Ishikawa (cell line): ENCODE measurements around the gene NCK1.

ENCODE experiments used
- CEBPB ChIP-seq: IDR thresholded peaks from 2 replicates; pipeline ENCODE4 v1.6.1; 2012
- CREB1 ChIP-seq: IDR thresholded peaks from 2 replicates; pipeline ENCODE4 v1.6.1; 2012; ENCODE audit warnings: low read depth
- EGR1 ChIP-seq: IDR thresholded peaks from 2 replicates; pipeline ENCODE4 v1.6.1; 2012
- EP300 ChIP-seq: IDR thresholded peaks from 2 replicates; pipeline ENCODE4 v1.6.1; 2012; ENCODE audit warnings: borderline replicate concordance
- FOXM1 ChIP-seq: IDR thresholded peaks from 2 replicates; pipeline ENCODE4 v1.6.1; 2012; ENCODE audit warnings: low read depth, borderline replicate concordance
- MAX ChIP-seq: IDR thresholded peaks from 2 replicates; pipeline ENCODE4 v1.6.1; 2012
- NFIC ChIP-seq: IDR thresholded peaks from 2 replicates; pipeline ENCODE4 v1.6.1; 2012
- RAD21 ChIP-seq: IDR thresholded peaks from 2 replicates; pipeline ENCODE4 v1.6.1; 2012; ENCODE audit warnings: low read depth
- REST ChIP-seq: IDR thresholded peaks from 2 replicates; pipeline ENCODE4 v1.6.1; 2012; ENCODE audit warnings: low read depth, mild to moderate bottlenecking
- TAF1 ChIP-seq: IDR thresholded peaks from 2 replicates; pipeline ENCODE4 v1.6.1; 2012; ENCODE audit warnings: low read depth, mild to moderate bottlenecking
- TCF12 ChIP-seq: IDR thresholded peaks from 2 replicates; pipeline ENCODE4 v1.6.1; 2012; ENCODE audit warnings: low read depth
- TEAD4 ChIP-seq: IDR thresholded peaks from 2 replicates; pipeline ENCODE4 v1.6.1; 2012
- USF1 ChIP-seq: IDR thresholded peaks from 2 replicates; pipeline ENCODE4 v1.6.1; 2012
- YY1 ChIP-seq: IDR thresholded peaks from 2 replicates; pipeline ENCODE4 v1.6.1; 2012; ENCODE audit warnings: low read depth
- ZBTB7A ChIP-seq: IDR thresholded peaks from 2 replicates; pipeline ENCODE4 v1.6.1; 2012; ENCODE audit warnings: low read depth

NCK1 gene

GRCh38 chr3:136919799-136920580 is 58.0 kb downstream of the NCK1 start:
- TF ChIP-seq FOXM1 (no peak), TCF12 (no peak), CREB1 (no peak), REST (no peak), YY1 (no peak), TAF1 (no peak), ZBTB7A (no peak), TEAD4 (no peak), USF1 (no peak), CEBPB (no peak), MAX (no peak), NFIC (no peak), EP300 (no peak), EGR1 (no peak), RAD21 (no peak)

GRCh38 chr3:136920904-136921611 is 59.0 kb downstream of the NCK1 start:
- TF ChIP-seq TEAD4: no peak
- no peak for TF ChIP-seq NFIC
- no peak for TF ChIP-seq TAF1
- no peak for TF ChIP-seq USF1
- no peak for TF ChIP-seq EP300
- no peak for TF ChIP-seq FOXM1
- TF ChIP-seq MAX: no peak
- TF ChIP-seq EGR1: no peak
- TF ChIP-seq ZBTB7A: no peak
- no peak for TF ChIP-seq CREB1

- TF ChIP-seq TCF12: no peak
These were observed 63.6 kb downstream of the NCK1 start for GRCh38 chr3:136925425-136926190.

- no peak for TF ChIP-seq MAX
- TF ChIP-seq TCF12: no peak
- TF ChIP-seq REST: no peak
- TF ChIP-seq YY1: no peak
- no peak for TF ChIP-seq EGR1
- TF ChIP-seq TAF1: no peak
These were observed 66.2 kb downstream of the NCK1 start for GRCh38 chr3:136928240-136928639.

GRCh38 chr3:136929977-136930670 is 68.1 kb downstream of the NCK1 start:
- peak; percentile 91 for TF ChIP-seq CEBPB
- no peak for TF ChIP-seq TEAD4
- TF ChIP-seq USF1: peak; percentile 67
- peak; percentile 52; the same call in 1 of the 2 replicates for TF ChIP-seq MAX
